ENCODE data around the gene SOCS3.

DNA sequence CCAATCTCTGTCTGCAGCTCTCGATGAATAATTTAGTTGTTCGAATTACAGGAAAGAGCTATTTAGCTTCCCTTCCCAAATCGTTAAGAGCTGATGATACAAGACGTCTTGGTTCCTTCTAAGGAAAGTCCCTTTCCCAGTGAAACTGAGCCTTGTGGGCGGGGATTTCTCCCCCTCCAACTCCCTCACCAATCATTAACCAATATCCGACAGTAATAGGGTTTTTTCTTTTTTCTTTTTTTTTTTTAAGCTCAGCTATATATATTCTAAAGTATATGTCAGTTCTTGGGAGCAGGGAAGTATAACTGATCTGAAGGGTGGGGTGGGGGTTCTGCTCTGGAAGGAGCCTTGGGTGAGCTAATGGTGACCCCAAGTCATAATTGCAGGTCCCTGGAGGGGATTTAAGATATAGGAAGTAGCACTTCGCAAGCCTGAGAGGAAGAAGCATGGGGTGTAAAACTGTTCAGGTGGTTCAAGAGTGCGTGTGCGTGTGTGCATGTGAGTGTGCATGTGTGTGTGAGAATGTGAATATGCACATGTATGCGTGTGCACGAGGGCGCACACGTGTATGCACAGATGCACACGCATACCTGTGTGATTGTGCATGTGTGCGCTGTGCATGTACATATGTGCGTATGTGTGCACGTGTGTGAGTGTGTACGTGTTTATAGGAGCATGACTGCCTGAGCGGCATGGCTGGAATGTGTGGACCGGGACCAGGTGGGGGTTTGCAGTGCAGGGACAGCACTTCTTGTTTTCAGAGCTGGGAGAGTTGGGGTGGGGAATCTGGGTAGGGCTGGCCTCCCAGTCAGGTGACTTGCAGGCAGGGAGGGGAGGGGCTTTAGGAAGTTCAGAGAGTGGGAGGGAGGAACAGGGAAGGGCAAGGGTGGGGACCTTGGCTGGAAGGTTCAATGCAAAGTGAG lies 42.7 kb downstream of the SOCS3 start:
- no peak for TF ChIP-seq CTCF (IDR thresholded peaks at IDR 0.05; ENCODE audit: low read depth, low read length)
- TF ChIP-seq POLR2A (IDR thresholded peaks at IDR 0.05; ENCODE audit: extremely low read depth, insufficient read length), result no peak

Measured in NB4 (cell line).